NCI-H446 treated with DMSO at 0.1 percent for 48 hours (cell line): ENCODE data around the gene MYOC.
"Not testable (repeated sequence)": the region's sequence is repeated elsewhere in the genome, so short reads cannot be mapped to it uniquely, and the experiment has no call there.

Source experiments
- DNase-seq: peaks from one replicate; lab custom pipeline; 2025; lab: John Stamatoyannopoulos, UW

MYOC gene

GRCh38 chr1:171606402-171606941 lies 46.0 kb downstream of the MYOC start:
- no peak for DNase-seq

GRCh38 chr1:171603042-171603441 lies 49.4 kb downstream of the MYOC start:
- DNase-seq = not testable (repeated sequence)

GRCh38 chr1:171600862-171601261 lies 51.6 kb downstream of the MYOC start:
- no peak for DNase-seq

GRCh38 chr1:171600310-171600709 lies 52.2 kb downstream of the MYOC start:
- DNase-seq = not testable (repeated sequence)

GRCh38 chr1:171597203-171597602 lies 55.3 kb downstream of the MYOC start:
- DNase-seq = no peak

- no peak for DNase-seq
These were observed 55.8 kb downstream of the MYOC start for GRCh38 chr1:171596705-171597104.

- DNase-seq = no peak
These were observed 56.4 kb downstream of the MYOC start for GRCh38 chr1:171596119-171596518.

GRCh38 chr1:171595324-171595723 lies 57.2 kb downstream of the MYOC start:
- no peak for DNase-seq

- no peak for DNase-seq
These were observed 62.5 kb downstream of the MYOC start for GRCh38 chr1:171590022-171590421.

- no peak for DNase-seq
These were observed 64.3 kb downstream of the MYOC start for GRCh38 chr1:171588230-171588629.

GRCh38 chr1:171585715-171586114 lies 66.8 kb downstream of the MYOC start:
- DNase-seq = no peak
